Ascending aorta (tissue), 2 donors: ENCODE data around the gene HAUS7. TPM values are rescaled to one million over a fixed set of nuclear protein-coding genes. Genes with fewer than 3 reads are reported as not detected.

ENCODE experiments used
- DNase-seq, 2 donors: peaks; one replicate each; pipeline ENCODE4 v3.0.0-alpha.2; 2019; ENCODE audit warnings: low spot score in 2 of 2
- H3K27ac ChIP-seq, 2 donors: fragments of 200-600 bp; sonication (generic); one replicate each; pipeline ENCODE4 v1.5.1; 2016 to 2017; ENCODE audit warnings: mild to moderate bottlenecking in 1 of 2
- H3K27me3 ChIP-seq: fragments of 200-600 bp; sonication (generic); one replicate; pipeline ENCODE4 v1.5.1; 2017
- H3K36me3 ChIP-seq, 2 donors: fragments of 200-600 bp; sonication (generic); one replicate each; pipeline ENCODE4 v1.5.1; 2016
- H3K4me1 ChIP-seq, 2 donors: fragments of 200-600 bp; sonication (generic); one replicate each; pipeline ENCODE4 v1.5.1; 2016 to 2017; ENCODE audit warnings: mild to moderate bottlenecking in 1 of 2
- H3K4me3 ChIP-seq, 2 donors: fragments of 200-600 bp; sonication (generic); one replicate each; pipeline ENCODE4 v1.5.1; 2016 to 2017; ENCODE audit warnings: mild to moderate bottlenecking in 1 of 2
- H3K9me3 ChIP-seq, 2 donors: fragments of 200-600 bp; sonication (generic); one replicate each; pipeline ENCODE4 v1.5.1; 2016
- intact Hi-C: fragments of 100-400 bp; cut with DNase I; formaldehyde crosslinking; loops from one replicate; pipeline ENCODE4 v1.15.1; 2023
- total RNA-seq: library from RNA; depleted of rRNA; stranded (reverse); fragments of >200 nt; gene quantifications from one replicate; pipeline ENCODE4 v1.1.0, GENCODE V29; 2016
- TF ChIP-seq, protein P1 (sequence below), 3 experiments: fragments of 200-600 bp in 2 of 3; fragments of 450-650 bp in 1 of 3; sonication (generic) in 2 of 3; IDR thresholded peaks; one replicate each; pipeline ENCODE4 v1.5.1; 2016 to 2019; ENCODE audit warnings: antibody characterized with exemption in 3 of 3, mild to moderate bottlenecking in 1 of 3, moderate library complexity in 1 of 3

The HAUS7 gene
- total RNA-seq, 1 donor from 2014 or later: 22.5 TPM

DNA sequence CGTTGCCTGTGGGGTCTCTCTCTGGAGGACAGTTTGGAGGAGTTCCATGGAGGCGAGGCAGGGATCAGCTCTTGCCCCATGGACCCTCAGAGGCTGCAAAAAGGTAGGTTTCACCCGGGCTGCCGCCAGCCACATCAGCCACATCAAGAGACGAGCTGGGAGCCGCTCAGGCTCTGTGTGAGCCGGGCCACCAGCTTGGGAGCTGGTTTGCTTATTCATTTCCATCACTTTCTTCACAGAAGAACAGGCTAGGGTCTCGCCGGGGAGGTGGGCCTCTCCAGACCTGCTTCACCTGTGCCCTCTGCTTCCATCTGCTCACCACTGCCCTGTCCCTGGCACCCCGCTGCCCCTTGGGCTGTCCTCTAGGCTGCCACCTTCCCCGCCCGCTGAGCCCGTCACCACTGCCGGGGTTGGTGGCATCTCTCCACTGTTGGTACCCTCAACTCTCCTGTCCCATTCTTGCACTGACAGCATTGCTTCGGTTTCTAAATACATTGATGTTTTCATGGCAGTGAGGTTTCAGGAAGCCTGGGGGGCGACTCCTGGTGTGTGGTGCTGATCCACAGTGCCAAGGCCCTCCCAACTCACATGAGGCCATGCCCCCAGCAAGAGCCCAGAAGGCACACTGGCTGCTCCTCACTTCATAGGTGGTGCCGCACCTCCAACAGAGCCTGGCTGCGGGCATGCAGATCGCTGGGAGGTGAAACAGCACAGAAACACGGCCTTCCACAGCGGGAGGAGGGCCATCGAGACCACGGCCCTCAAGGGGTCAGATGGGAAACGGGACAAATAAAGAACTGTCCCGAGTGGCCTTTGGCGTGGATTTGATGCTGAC lies 20.0 kb downstream of the HAUS7 start:
- Histone ChIP-seq H3K27ac (no peak overlapping the region), H3K36me3 (peaks cover 8 to 27% of the 10 kb centered on the region in 2 donors), H3K9me3 (no peaks in the 10 kb centered on the region), H3K4me1 (no peaks in the 10 kb centered on the region), H3K27me3 (no peaks in the 10 kb centered on the region), H3K4me3 (no peak overlapping the region)
- DNase-seq: no peak
- TF ChIP-seq, protein P1, sequence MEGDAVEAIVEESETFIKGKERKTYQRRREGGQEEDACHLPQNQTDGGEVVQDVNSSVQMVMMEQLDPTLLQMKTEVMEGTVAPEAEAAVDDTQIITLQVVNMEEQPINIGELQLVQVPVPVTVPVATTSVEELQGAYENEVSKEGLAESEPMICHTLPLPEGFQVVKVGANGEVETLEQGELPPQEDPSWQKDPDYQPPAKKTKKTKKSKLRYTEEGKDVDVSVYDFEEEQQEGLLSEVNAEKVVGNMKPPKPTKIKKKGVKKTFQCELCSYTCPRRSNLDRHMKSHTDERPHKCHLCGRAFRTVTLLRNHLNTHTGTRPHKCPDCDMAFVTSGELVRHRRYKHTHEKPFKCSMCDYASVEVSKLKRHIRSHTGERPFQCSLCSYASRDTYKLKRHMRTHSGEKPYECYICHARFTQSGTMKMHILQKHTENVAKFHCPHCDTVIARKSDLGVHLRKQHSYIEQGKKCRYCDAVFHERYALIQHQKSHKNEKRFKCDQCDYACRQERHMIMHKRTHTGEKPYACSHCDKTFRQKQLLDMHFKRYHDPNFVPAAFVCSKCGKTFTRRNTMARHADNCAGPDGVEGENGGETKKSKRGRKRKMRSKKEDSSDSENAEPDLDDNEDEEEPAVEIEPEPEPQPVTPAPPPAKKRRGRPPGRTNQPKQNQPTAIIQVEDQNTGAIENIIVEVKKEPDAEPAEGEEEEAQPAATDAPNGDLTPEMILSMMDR (IDR thresholded peaks at IDR 0.05): no peak
- intact Hi-C loops: no loop called here

- no peaks in the 10 kb centered on the region for H3K4me1 ChIP-seq
- H3K36me3 ChIP-seq: peaks cover 5 to 20% of the 10 kb centered on the region in 2 donors
- DNase-seq: no peak
- no peak overlapping the region for H3K4me3 ChIP-seq
- no peak overlapping the region for H3K27ac ChIP-seq
- no peaks in the 10 kb centered on the region for H3K9me3 ChIP-seq
- intact Hi-C loops: loop anchor here (10.0 kb wide), 1 partner anchor 415 kb away; no protein-coding TSS in a partner anchor
- no peaks in the 10 kb centered on the region for H3K27me3 ChIP-seq
- TF ChIP-seq, protein P1 (IDR thresholded peaks at IDR 0.05): no peak
Observed at GRCh38 chrX:153449368-153450113, 20.8 kb downstream of the HAUS7 start.

DNA sequence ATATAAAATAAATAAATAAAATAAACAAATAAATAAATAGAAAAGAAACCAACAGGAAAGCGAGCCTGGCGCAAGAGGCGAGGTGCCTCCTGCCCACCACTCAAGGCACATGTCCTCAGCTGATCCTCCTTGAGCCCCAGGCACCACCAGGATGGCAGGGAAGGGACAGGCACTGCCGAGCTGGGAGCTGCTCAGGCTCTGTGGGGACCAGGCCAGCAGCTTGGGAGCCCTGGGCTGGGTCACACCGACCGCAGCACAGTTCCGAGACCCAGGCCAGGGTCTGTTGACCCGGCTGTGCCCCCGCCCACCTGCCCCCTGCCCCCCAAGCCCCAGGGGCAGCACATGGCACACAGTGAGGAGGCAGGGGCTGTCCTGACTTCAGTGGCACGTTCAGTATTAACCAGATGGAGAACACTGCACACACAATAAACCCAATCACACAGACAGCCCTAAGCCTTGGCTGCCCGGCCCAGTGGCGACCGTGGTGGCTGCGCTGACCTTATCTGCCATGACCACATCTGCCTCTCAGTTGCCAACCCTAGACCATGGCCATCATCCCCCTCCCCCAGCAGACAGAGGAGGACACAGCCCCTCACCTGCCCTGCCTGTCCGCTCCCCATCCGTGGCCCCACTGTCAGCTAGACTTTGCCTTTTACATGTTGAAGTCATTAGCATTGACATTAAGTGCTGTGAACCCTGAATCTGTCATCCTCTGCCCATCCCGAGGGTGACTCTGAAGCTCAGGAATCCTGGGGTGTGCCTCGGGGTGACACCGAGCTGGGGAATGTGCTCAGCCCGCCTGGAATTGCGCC lies 21.6 kb downstream of the HAUS7 start:
- H3K4me3 ChIP-seq: no peak overlapping the region
- TF ChIP-seq, protein P1 (IDR thresholded peaks at IDR 0.05): no peak
- no peaks in the 10 kb centered on the region for H3K4me1 ChIP-seq
- no peak for DNase-seq
- H3K9me3 ChIP-seq: no peaks in the 10 kb centered on the region
- no peaks in the 10 kb centered on the region for H3K27me3 ChIP-seq
- intact Hi-C loops: loop anchor here (10.0 kb wide), 1 partner anchor 414 kb away; no protein-coding TSS in a partner anchor
- no peak overlapping the region for H3K27ac ChIP-seq
- H3K36me3 ChIP-seq: peaks cover 5 to 13% of the 10 kb centered on the region in 2 donors

- DNase-seq: no peak
- intact Hi-C loops: loop anchor here (10.0 kb wide), 1 partner anchor 413 kb away; no protein-coding TSS in a partner anchor
- H3K4me1 ChIP-seq: no peaks in the 10 kb centered on the region
Observed at GRCh38 chrX:153447581-153447960, 22.8 kb downstream of the HAUS7 start.

More at GRCh38 chrX:153447581-153447960, 22.8 kb downstream of the HAUS7 start:
- Histone ChIP-seq H3K4me3 (no peak overlapping the region), H3K27me3 (no peaks in the 10 kb centered on the region), H3K27ac (no peak overlapping the region), H3K9me3 (no peaks in the 10 kb centered on the region), H3K36me3 (peaks cover 5 to 9% of the 10 kb centered on the region in 2 donors)
- TF ChIP-seq, protein P1 (IDR thresholded peaks at IDR 0.05): no peak
